HEK293 (cell line): ENCODE data around the gene LPIN3.

Source experiments
- CTCF ChIA-PET: fragments of 350-600 bp; formaldehyde crosslinking; extraction: SDS; loops from one replicate; lab custom pipeline; 2021; ENCODE audit warnings: antibody characterized with exemption; lab: Yijun Ruan, JAX
- POLR2A ChIA-PET: fragments of 300-600 bp; formaldehyde crosslinking; extraction: SDS; loops from one replicate; lab custom pipeline; 2020; ENCODE audit warnings: antibody characterized with exemption, inconsistent platforms; lab: Yijun Ruan, JAX
- H3K27ac ChIP-seq: fragments of 200-500 bp; sonication (Bioruptor generic); 2 replicates; pipeline ENCODE4 v1.5.1; 2014; ENCODE audit warnings: low read depth, low read length, control low read depth, inconsistent platforms; ENCODE audit errors: extremely low read depth
- H3K36me3 ChIP-seq, 2 experiments: fragments of 200-500 bp in 1 of 2; sonication (Bioruptor generic) in 1 of 2; 1 replicate in 1 of 2; 2 replicates in 1 of 2; pipeline ENCODE4 v1.5.1; 2014 to 2017; ENCODE audit warnings: inconsistent platforms in 2 of 2, low read length in 2 of 2; ENCODE audit not compliant: control insufficient read depth in 2 of 2, insufficient read depth in 1 of 2
- H3K4me1 ChIP-seq: fragments of 200-500 bp; sonication (Bioruptor generic); 2 replicates; pipeline ENCODE4 v1.5.1; 2014; ENCODE audit warnings: mild to moderate bottlenecking, low read length, inconsistent platforms; ENCODE audit not compliant: control insufficient read depth, insufficient read depth
- H3K4me3 ChIP-seq: 2 replicates; pipeline ENCODE4 v1.5.1; 2011; ENCODE audit warnings: low read depth, mild to moderate bottlenecking, control low read depth, low read length, moderate library complexity
- H3K9me3 ChIP-seq: fragments of 200-500 bp; sonication (Bioruptor generic); 2 replicates; pipeline ENCODE4 v1.5.1; 2014; ENCODE audit warnings: low read depth, low read length, inconsistent platforms; ENCODE audit not compliant: control insufficient read depth, insufficient read depth
- GLI4 ChIP-seq: fragments of 450-650 bp; formaldehyde crosslinking; IDR thresholded peaks from 2 replicates; pipeline ENCODE4 v1.5.1; 2016; ENCODE audit warnings: missing biosample characterization, missing genetic modification characterization
- HOXD13 ChIP-seq: sonication (generic); formaldehyde crosslinking; IDR thresholded peaks from 2 replicates; pipeline ENCODE4 v1.8.0; 2022; ENCODE audit warnings: missing genetic modification reagents, borderline replicate concordance
- KLF7 ChIP-seq: fragments of 450-650 bp; formaldehyde crosslinking; IDR thresholded peaks from 2 replicates; pipeline ENCODE4 v1.5.1; 2016; ENCODE audit warnings: missing biosample characterization, missing genetic modification characterization, borderline replicate concordance
- SETDB1 ChIP-seq: IDR thresholded peaks from one replicate; pipeline ENCODE4 v1.6.1; 2017; ENCODE audit warnings: mild to moderate bottlenecking, low read length, moderate library complexity, mixed read lengths; ENCODE audit not compliant: insufficient read length
- ZBTB17 ChIP-seq: fragments of 450-650 bp; formaldehyde crosslinking; IDR thresholded peaks from 2 replicates; pipeline ENCODE4 v1.5.1; 2016; ENCODE audit warnings: missing biosample characterization, missing genetic modification characterization
- ZBTB26 ChIP-seq: fragments of 450-650 bp; formaldehyde crosslinking; optimal IDR thresholded peaks from 2 replicates; pipeline ENCODE3; 2016; ENCODE audit warnings: missing biosample characterization, mild to moderate bottlenecking, missing genetic modification characterization
- ZBTB48 ChIP-seq: fragments of 450-650 bp; formaldehyde crosslinking; IDR thresholded peaks from 2 replicates; pipeline ENCODE4 v1.5.1; 2016; ENCODE audit warnings: missing biosample characterization, missing genetic modification characterization
- ZBTB8A ChIP-seq: fragments of 450-650 bp; formaldehyde crosslinking; IDR thresholded peaks from 2 replicates; pipeline ENCODE4 v1.5.1; 2016; ENCODE audit warnings: missing biosample characterization, missing genetic modification characterization
- ZFHX2 ChIP-seq: fragments of 450-650 bp; formaldehyde crosslinking; conservative IDR thresholded peaks from 2 replicates; pipeline ENCODE4 v1.5.1; 2016; ENCODE audit warnings: missing biosample characterization, missing genetic modification characterization
- ZFP69B ChIP-seq: fragments of 450-650 bp; formaldehyde crosslinking; IDR thresholded peaks from 2 replicates; pipeline ENCODE4 v1.5.1; 2016; ENCODE audit warnings: missing biosample characterization, missing genetic modification characterization
- ZIC2 ChIP-seq: fragments of 450-650 bp; formaldehyde crosslinking; IDR thresholded peaks from 2 replicates; pipeline ENCODE4 v1.5.1; 2016; ENCODE audit warnings: missing biosample characterization, missing genetic modification characterization
- ZNF114 ChIP-seq: fragments of 450-650 bp; formaldehyde crosslinking; IDR thresholded peaks from 2 replicates; pipeline ENCODE4 v1.5.0; 2017; ENCODE audit warnings: missing biosample characterization, missing genetic modification characterization
- ZNF138 ChIP-seq: fragments of 450-650 bp; formaldehyde crosslinking; IDR thresholded peaks from 2 replicates; pipeline ENCODE4 v1.5.1; 2016; ENCODE audit warnings: missing biosample characterization, missing genetic modification characterization, borderline replicate concordance
- ZNF140 ChIP-seq: fragments of 450-650 bp; formaldehyde crosslinking; IDR thresholded peaks from 2 replicates; pipeline ENCODE4 v1.5.1; 2016; ENCODE audit warnings: missing biosample characterization, missing genetic modification characterization
- ZNF2 ChIP-seq: fragments of 450-650 bp; formaldehyde crosslinking; IDR thresholded peaks from 2 replicates; pipeline ENCODE4 v1.5.1; 2016; ENCODE audit warnings: missing biosample characterization, missing genetic modification characterization
- ZNF239 ChIP-seq: fragments of 450-650 bp; formaldehyde crosslinking; IDR thresholded peaks from 2 replicates; pipeline ENCODE4 v1.5.1; 2016; ENCODE audit warnings: missing biosample characterization, missing genetic modification characterization
- ZNF324 ChIP-seq: fragments of 450-650 bp; formaldehyde crosslinking; IDR thresholded peaks from 2 replicates; pipeline ENCODE4 v1.5.1; 2016; ENCODE audit warnings: missing biosample characterization, missing genetic modification characterization
- ZNF521 ChIP-seq: fragments of 450-650 bp; formaldehyde crosslinking; IDR thresholded peaks from 2 replicates; pipeline ENCODE4 v1.5.1; 2017; ENCODE audit warnings: missing biosample characterization, mild to moderate bottlenecking, missing genetic modification characterization
- ZNF560 ChIP-seq: fragments of 450-650 bp; formaldehyde crosslinking; IDR thresholded peaks from 2 replicates; pipeline ENCODE4 v1.5.1; 2017; ENCODE audit warnings: missing biosample characterization, missing genetic modification characterization, borderline replicate concordance
- ZNF600 ChIP-seq: fragments of 450-650 bp; formaldehyde crosslinking; IDR thresholded peaks from 2 replicates; pipeline ENCODE4 v1.5.1; 2016; ENCODE audit warnings: missing biosample characterization, missing genetic modification characterization
- ZNF610 ChIP-seq: fragments of 450-650 bp; formaldehyde crosslinking; IDR thresholded peaks from 2 replicates; pipeline ENCODE4 v1.5.1; 2016; ENCODE audit warnings: missing biosample characterization, missing genetic modification characterization, borderline replicate concordance
- ZNF670 ChIP-seq: fragments of 450-650 bp; formaldehyde crosslinking; IDR thresholded peaks from 2 replicates; pipeline ENCODE4 v1.5.1; 2016; ENCODE audit warnings: missing biosample characterization, missing genetic modification characterization, low read depth
- ZNF692 ChIP-seq: fragments of 450-650 bp; formaldehyde crosslinking; IDR thresholded peaks from 2 replicates; pipeline ENCODE4 v1.5.1; 2016; ENCODE audit warnings: missing biosample characterization, missing genetic modification characterization
- ZNF76 ChIP-seq: fragments of 450-650 bp; formaldehyde crosslinking; IDR thresholded peaks from 2 replicates; pipeline ENCODE4; 2016; ENCODE audit warnings: low read depth, missing biosample characterization, missing genetic modification characterization, borderline replicate concordance
- ZNF785 ChIP-seq: fragments of 450-650 bp; formaldehyde crosslinking; IDR thresholded peaks from 2 replicates; pipeline ENCODE4 v1.5.1; 2016; ENCODE audit warnings: missing biosample characterization, missing genetic modification characterization
- ZNF792 ChIP-seq: fragments of 450-650 bp; formaldehyde crosslinking; IDR thresholded peaks from 2 replicates; pipeline ENCODE4 v1.5.1; 2016; ENCODE audit warnings: missing biosample characterization, missing genetic modification characterization

The LPIN3 gene

GRCh38 chr20:41349943-41350342 lies 9.3 kb downstream of the LPIN3 start (continued):
- TF ChIP-seq ZNF692 (tag by site-specific recombination), result no peak

GRCh38 chr20:41350408-41350962 lies 9.9 kb downstream of the LPIN3 start:
- POLR2A ChIA-PET, result no interaction called here
- no peak for TF ChIP-seq ZNF239 (tag by site-specific recombination)
- no peak for TF ChIP-seq HOXD13
- TF ChIP-seq KLF7 (tag by site-specific recombination), result no peak
- TF ChIP-seq ZNF2 (tag by site-specific recombination), result no peak
- no peak for TF ChIP-seq ZNF521 (tag by site-specific recombination)
- no peak for TF ChIP-seq ZNF600 (tag by site-specific recombination)
- TF ChIP-seq ZNF785 (tag by site-specific recombination), result no peak
- no peak for TF ChIP-seq ZNF140 (tag by site-specific recombination)
- TF ChIP-seq GLI4, result no peak
- no peak for TF ChIP-seq ZNF692 (tag by site-specific recombination)
- TF ChIP-seq ZNF324, result no peak
- no peak for TF ChIP-seq ZNF670 (tag by site-specific recombination)
- TF ChIP-seq, all 188 proteins: peak for 0
- H3K36me3 ChIP-seq, result peaks cover 0 to 83% of the 10 kb centered on the region in 2 experiments; a peak in 2 of 3 replicates
- no peak overlapping the region for H3K4me3 ChIP-seq
- H3K9me3 ChIP-seq, result no peaks in the 10 kb centered on the region
- no peaks in the 10 kb centered on the region for H3K4me1 ChIP-seq
- CTCF ChIA-PET, result interaction anchor here (0.6 to 1.8 kb wide), 3 partner anchors 10 to 35 kb away, joined by 3 to 8 read pairs (median 5); partner anchors contain the start of gene LPIN3
- no peak overlapping the region for H3K27ac ChIP-seq

- TF ChIP-seq ZBTB17 (tag by site-specific recombination) (no peak), ZNF114 (tag by site-specific recombination) (no peak), ZIC2 (tag by site-specific recombination) (no peak)
- no peak overlapping the region for H3K4me3 ChIP-seq
- no peak overlapping the region for H3K27ac ChIP-seq
- H3K36me3 ChIP-seq, result peaks cover 0 to 87% of the 10 kb centered on the region in 2 experiments; a peak in 2 of 3 replicates
- ChIA-PET CTCF (interaction anchor here (1.0 kb wide), 1 partner anchor 11 kb away, joined by 3 read pairs; the partner anchor contains the start of gene LPIN3), POLR2A (no interaction called here)
- no peaks in the 10 kb centered on the region for H3K9me3 ChIP-seq
- no peaks in the 10 kb centered on the region for H3K4me1 ChIP-seq
Measured at GRCh38 chr20:41352106-41352505, 11.5 kb downstream of the LPIN3 start.

- no peak overlapping the region for H3K27ac ChIP-seq
- ChIA-PET CTCF (interaction anchor here (0.7 to 1.9 kb wide), 4 partner anchors 11 to 218 kb away, joined by 3 to 5 read pairs (median 3); partner anchors contain the start of gene LPIN3), POLR2A (no interaction called here)
- H3K4me3 ChIP-seq, result no peak overlapping the region
- no peaks in the 10 kb centered on the region for H3K4me1 ChIP-seq
- H3K36me3 ChIP-seq, result peaks cover 0 to 87% of the 10 kb centered on the region in 2 experiments; a peak in 2 of 3 replicates
- no peaks in the 10 kb centered on the region for H3K9me3 ChIP-seq
- TF ChIP-seq ZNF239 (tag by site-specific recombination), result no peak
- no peak for TF ChIP-seq ZFHX2
- no peak for TF ChIP-seq SETDB1
- no peak for TF ChIP-seq ZNF610
- TF ChIP-seq ZBTB8A (tag by site-specific recombination), result no peak
- TF ChIP-seq ZNF76 (tag by site-specific recombination), result no peak
- TF ChIP-seq ZFP69B (tag by site-specific recombination), result no peak
- no peak for TF ChIP-seq ZBTB48 (tag by site-specific recombination)
- TF ChIP-seq ZNF560 (tag by site-specific recombination), result no peak
- TF ChIP-seq ZBTB26 (tag by site-specific recombination), result no peak
- TF ChIP-seq ZNF138 (tag by site-specific recombination), result no peak
- no peak for TF ChIP-seq ZNF792 (tag by site-specific recombination)
Measured at GRCh38 chr20:41352666-41353065, 12.0 kb downstream of the LPIN3 start.
